AG09319 (cell line): ENCODE data around the gene CCDC9B.

Experiments
- DNase-seq: peaks from one replicate; pipeline ENCODE4 v3.0.0-alpha.2; 2010; ENCODE audit warnings: low read depth; ENCODE audit errors: extremely low read depth
- CTCF ChIP-seq: IDR thresholded peaks from 2 replicates; pipeline ENCODE4 v1.5.1; 2011; ENCODE audit warnings: low read depth, mild to moderate bottlenecking, inconsistent platforms, low read length, moderate library complexity

The CCDC9B gene

GRCh38 chr15:40364251-40364650 lies 23.5 kb upstream of the CCDC9B start:
- no peak for TF ChIP-seq CTCF
- DNase-seq: no peak

- no peak for TF ChIP-seq CTCF
- DNase-seq: no peak
Observed at GRCh38 chr15:40363611-40364010, 22.9 kb upstream of the CCDC9B start.

- DNase-seq: no peak
- no peak for TF ChIP-seq CTCF
Observed at GRCh38 chr15:40361640-40362039, 20.9 kb upstream of the CCDC9B start.

GRCh38 chr15:40360015-40360414 lies 19.3 kb upstream of the CCDC9B start:
- DNase-seq: no peak
- TF ChIP-seq CTCF: no peak

- TF ChIP-seq CTCF: no peak; the same call in none of the 2 replicates
- DNase-seq: no peak
Observed at GRCh38 chr15:40358471-40359353, 18.0 kb upstream of the CCDC9B start.

- TF ChIP-seq CTCF: no peak
- no peak for DNase-seq
Observed at GRCh38 chr15:40357723-40358470, 17.2 kb upstream of the CCDC9B start, which contains the start of gene DISP2. Gene DISP2 (plus strand): TSS chr15:40358219. CDS start chr15:40358322, 103 bp downstream.

GRCh38 chr15:40357246-40357645 lies 16.5 kb upstream of the CCDC9B start:
- no peak for TF ChIP-seq CTCF
- DNase-seq: no peak
